GM19025 (cell line): Measurements from ENCODE around the gene EN1.

Experiments
- ATAC-seq: cut with Tn5 transposase; IDR thresholded peaks from one replicate; pipeline ENCODE4 v1.9.1; 2021; ENCODE audit warnings: mild to moderate bottlenecking, low read depth, moderate library complexity; ENCODE audit not compliant: unreplicated experiment

The EN1 gene

DNA sequence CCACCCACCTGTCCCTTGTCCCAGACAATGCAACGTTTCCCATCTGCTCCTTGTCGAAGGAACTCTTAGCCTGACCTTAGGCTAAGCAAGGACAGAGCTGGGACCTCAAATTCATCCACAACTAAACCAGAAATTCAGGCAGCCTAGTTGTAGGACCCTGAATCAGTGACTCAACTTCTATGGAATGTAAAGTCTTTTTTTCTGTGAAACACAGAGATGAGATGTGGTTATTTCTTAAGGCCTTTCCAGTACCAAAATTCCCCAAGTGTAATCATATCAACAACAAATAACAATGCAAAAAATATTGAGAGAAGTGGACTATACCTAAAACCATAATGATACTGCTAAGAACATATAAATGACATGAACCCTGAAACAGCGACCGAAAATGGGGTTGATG is 46.7 kb downstream of the EN1 start:
- no peak for ATAC-seq

DNA sequence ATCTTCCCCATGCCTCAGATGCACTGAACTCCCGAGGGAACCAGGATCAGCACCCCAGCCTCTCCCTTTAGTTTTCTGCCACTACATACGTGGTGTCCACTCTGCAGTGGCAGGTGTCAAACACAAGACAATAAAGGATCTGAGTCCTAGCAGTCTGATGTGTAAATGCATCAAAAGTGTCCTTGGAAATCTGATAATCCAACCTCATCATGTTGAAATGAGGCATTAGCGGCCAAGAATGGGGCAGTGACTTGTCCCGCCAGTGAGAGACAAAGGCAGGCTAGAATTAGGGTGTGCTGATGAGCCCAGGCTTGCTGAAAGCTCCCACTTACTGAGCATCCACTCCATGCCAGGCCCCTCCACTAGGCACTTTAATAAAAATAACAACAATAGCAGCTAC is 52.9 kb downstream of the EN1 start:
- no peak for ATAC-seq
